GM06990 (cell line): ENCODE results near the gene C10orf53.

Experiments used
- DNase-seq: peaks from one replicate; pipeline ENCODE4 v3.0.0-alpha.2; 2011; ENCODE audit not compliant: insufficient read length; ENCODE audit errors: extremely low read depth
- H3K27me3 ChIP-seq: replicated peaks from 2 replicates; pipeline ENCODE4 v1.6.0; 2011; ENCODE audit warnings: low read length; ENCODE audit not compliant: control insufficient read depth, insufficient read depth
- H3K36me3 ChIP-seq: 2 replicates; pipeline ENCODE4 v1.5.1; 2011; ENCODE audit warnings: low read length; ENCODE audit not compliant: control insufficient read depth, insufficient read depth
- H3K4me3 ChIP-seq: replicated peaks from 2 replicates; pipeline ENCODE4 v1.5.1; 2011; ENCODE audit warnings: low read depth, mild to moderate bottlenecking, control low read depth, low read length
- TF ChIP-seq, protein P1 (sequence below): IDR thresholded peaks from 2 replicates; pipeline ENCODE4 v1.5.1; 2011; ENCODE audit warnings: low read length, control low read depth, mild to moderate bottlenecking, inconsistent platforms; ENCODE audit not compliant: insufficient read depth, poor library complexity, severe bottlenecking

C10orf53 gene

DNA sequence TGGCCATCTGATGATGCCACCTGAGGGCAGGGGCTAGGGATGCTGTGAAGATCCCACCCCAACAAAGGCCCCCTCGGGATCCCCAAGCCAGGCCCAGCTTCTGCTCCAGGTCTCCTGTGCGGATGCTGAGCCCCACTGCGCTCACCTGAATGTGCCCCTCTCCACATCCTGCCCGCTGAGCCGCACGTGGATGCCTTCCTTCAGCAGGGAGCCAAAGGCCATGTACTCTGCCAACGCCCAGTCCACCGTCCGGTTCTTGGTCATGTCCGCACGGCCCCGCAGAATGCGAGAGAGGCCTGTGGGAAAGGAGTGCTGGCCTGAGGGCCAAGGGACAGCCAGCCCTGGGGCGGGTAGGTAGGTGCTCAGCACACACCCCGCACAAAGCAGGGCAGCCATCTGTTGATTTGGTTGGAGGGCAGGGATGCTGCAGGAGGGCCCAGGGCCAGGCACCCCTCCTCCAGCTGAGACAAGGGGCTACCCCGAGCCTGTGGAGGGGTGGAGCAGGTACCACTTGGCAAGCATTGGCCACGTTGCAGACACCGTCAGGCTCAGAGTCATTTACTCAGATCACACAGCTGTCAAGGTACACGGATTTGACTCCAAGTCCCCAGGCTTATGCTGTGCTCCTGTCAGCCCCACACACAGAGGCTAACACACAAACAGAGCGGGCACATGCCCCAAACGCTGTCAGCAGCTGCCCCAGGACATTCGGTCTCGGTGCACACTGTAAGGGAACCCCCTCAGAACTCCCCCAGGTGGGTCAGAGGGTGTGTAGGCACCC, 63.4 kb downstream of the C10orf53 start:
- no peak overlapping the region for H3K4me3 ChIP-seq
- TF ChIP-seq, protein P1, sequence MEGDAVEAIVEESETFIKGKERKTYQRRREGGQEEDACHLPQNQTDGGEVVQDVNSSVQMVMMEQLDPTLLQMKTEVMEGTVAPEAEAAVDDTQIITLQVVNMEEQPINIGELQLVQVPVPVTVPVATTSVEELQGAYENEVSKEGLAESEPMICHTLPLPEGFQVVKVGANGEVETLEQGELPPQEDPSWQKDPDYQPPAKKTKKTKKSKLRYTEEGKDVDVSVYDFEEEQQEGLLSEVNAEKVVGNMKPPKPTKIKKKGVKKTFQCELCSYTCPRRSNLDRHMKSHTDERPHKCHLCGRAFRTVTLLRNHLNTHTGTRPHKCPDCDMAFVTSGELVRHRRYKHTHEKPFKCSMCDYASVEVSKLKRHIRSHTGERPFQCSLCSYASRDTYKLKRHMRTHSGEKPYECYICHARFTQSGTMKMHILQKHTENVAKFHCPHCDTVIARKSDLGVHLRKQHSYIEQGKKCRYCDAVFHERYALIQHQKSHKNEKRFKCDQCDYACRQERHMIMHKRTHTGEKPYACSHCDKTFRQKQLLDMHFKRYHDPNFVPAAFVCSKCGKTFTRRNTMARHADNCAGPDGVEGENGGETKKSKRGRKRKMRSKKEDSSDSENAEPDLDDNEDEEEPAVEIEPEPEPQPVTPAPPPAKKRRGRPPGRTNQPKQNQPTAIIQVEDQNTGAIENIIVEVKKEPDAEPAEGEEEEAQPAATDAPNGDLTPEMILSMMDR: no peak
- no peaks in the 10 kb centered on the region for H3K36me3 ChIP-seq
- no peak for DNase-seq
- H3K27me3 ChIP-seq: no peaks in the 10 kb centered on the region

- Histone ChIP-seq H3K27me3 (no peaks in the 10 kb centered on the region), H3K36me3 (no peaks in the 10 kb centered on the region)
Observed at GRCh38 chr10:49743464-49744075, 64.1 kb downstream of the C10orf53 start.

DNA sequence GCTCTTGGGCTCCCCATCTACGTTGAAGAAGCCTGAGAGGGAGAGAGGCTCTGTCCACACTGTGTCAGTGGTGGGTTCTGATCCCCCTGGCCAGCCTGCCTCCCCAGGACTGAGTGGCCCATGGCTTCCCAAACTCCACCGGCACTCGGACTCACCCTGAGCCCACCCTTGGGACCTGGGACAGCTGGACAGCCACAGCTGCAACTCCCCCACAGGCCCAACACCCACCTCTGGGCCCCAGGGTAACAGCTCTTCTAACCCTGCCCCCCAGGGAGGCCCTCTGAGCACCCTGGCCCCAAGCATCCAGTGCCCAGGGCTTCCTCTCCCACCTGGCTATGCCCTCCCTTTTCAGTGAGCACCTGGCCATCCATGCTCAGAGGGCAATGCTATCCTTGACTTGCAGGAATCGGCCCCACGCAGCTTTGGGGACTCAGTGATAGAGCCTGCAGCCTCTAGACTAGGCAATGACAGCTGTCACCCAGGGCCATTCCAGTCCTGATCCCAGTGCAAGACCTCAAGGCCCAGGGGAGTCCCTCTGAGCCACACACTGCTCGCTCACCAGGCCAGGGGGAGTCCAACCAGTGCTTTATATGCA, 64.7 kb downstream of the C10orf53 start:
- no peak overlapping the region for H3K4me3 ChIP-seq
- DNase-seq: no peak
- H3K36me3 ChIP-seq: no peaks in the 10 kb centered on the region
- H3K27me3 ChIP-seq: no peaks in the 10 kb centered on the region
- TF ChIP-seq, protein P1: no peak

More at GRCh38 chr10:49743464-49744075, 64.1 kb downstream of the C10orf53 start:
- DNase-seq: no peak
- H3K4me3 ChIP-seq: no peak overlapping the region
- TF ChIP-seq, protein P1: no peak

GRCh38 chr10:49744924-49745605, 65.6 kb downstream of the C10orf53 start:
- Histone ChIP-seq H3K36me3 (no peaks in the 10 kb centered on the region), H3K27me3 (no peaks in the 10 kb centered on the region), H3K4me3 (no peak overlapping the region)
- TF ChIP-seq, protein P1: peak; percentile 16
- no peak for DNase-seq

- TF ChIP-seq, protein P1: no peak
- no peaks in the 10 kb centered on the region for H3K27me3 ChIP-seq
- no peak for DNase-seq
- no peak overlapping the region for H3K4me3 ChIP-seq
- no peaks in the 10 kb centered on the region for H3K36me3 ChIP-seq
Observed at GRCh38 chr10:49745756-49746155, 66.3 kb downstream of the C10orf53 start.
